H1 (cell line): ENCODE data around the gene DENND5B. TPM values are rescaled to one million over a fixed set of nuclear protein-coding genes. Genes with fewer than 3 reads are reported as not detected.

Experiments
- POU5F1 ChIP-seq: IDR thresholded peaks from 2 replicates; pipeline ENCODE4 v1.6.1; 2011; ENCODE audit warnings: low read depth, mild to moderate bottlenecking, low read length, moderate library complexity
- polyA plus RNA-seq, 7 experiments: library from polyadenylated mRNA; depleted of rRNA in 3 of 7; stranded (reverse) in 5 of 7; unstranded in 2 of 7; fragments of >200 nt in 5 of 7; fragments of 200-250 nt in 2 of 7; gene quantifications; 1 replicate in 5 of 7; 2 replicates in 1 of 7; 4 replicates in 1 of 7; pipeline versions ENCODE4 v1.2.1 to v1.2.3, GENCODE V29; 2011 to 2013; ENCODE audit warnings: missing spikeins in 2 of 7, mixed read lengths in 2 of 7
- total RNA-seq: library from RNA; stranded (reverse); fragmentation: NEBNext Ultra II Directional; extraction: Animal tissue kit (Norgen Biotek cat#: 25700); gene quantifications from 2 replicates; pipeline ENCODE4 v1.2.1, GENCODE V29; 2021

Gene DENND5B
- total and polyA plus RNA-seq, 2 of the 8 experiments (the other 6 are each of a cell fraction or from before 2014, with no cell fraction given), result 13.4 to 20.2 TPM

DNA sequence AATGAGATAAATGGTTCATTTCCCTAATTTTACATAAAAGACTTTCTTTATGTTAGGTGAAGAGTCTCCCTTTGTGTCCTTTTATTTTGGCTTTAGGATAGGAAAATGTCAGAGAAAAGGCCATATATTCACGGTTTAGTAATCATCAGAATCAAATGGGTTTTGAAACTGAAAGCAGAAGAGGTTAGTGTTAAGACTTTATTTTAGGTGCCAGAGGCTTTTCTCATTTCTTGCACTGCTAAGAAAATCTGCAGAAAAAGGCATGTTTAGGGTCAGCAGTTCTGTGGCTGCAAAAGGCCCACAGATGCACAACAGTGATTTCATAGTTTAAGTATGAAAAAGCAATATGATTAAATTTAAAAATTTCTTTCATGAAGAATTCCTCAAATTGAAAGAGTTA is 184.6 kb downstream of the DENND5B start (continued):
- TF ChIP-seq POU5F1, result no peak
